ENCODE measurements around the gene ANKMY2.

The ANKMY2 gene

GRCh38 chr7:16583834-16584233, 61.7 kb downstream of the ANKMY2 start:
- DNase-seq (ENCODE audit: low read depth in 2 of 2) = no peak

- no peak for DNase-seq (ENCODE audit: low read depth in 2 of 2)
These were observed 64.3 kb downstream of the ANKMY2 start for GRCh38 chr7:16581286-16581685.

- no peak for DNase-seq (ENCODE audit: low read depth in 2 of 2)
These were observed 66.3 kb downstream of the ANKMY2 start for GRCh38 chr7:16579216-16579615.

GRCh38 chr7:16571941-16572340, 73.6 kb downstream of the ANKMY2 start:
- DNase-seq (ENCODE audit: low read depth in 2 of 2) = no peak

- DNase-seq (ENCODE audit: low read depth in 2 of 2) = no peak
These were observed 80.6 kb downstream of the ANKMY2 start for GRCh38 chr7:16564909-16565426.

GRCh38 chr7:16564023-16564380, 81.6 kb downstream of the ANKMY2 start:
- no peak for DNase-seq (ENCODE audit: low read depth in 2 of 2)

- no peak for DNase-seq (ENCODE audit: low read depth in 2 of 2)
These were observed 82.1 kb downstream of the ANKMY2 start for GRCh38 chr7:16563281-16564022.

GRCh38 chr7:16562456-16563220, 82.9 kb downstream of the ANKMY2 start:
- DNase-seq (ENCODE audit: low read depth in 2 of 2) = no peak

GRCh38 chr7:16561943-16562342, 83.6 kb downstream of the ANKMY2 start:
- DNase-seq (ENCODE audit: low read depth in 2 of 2) = no peak

- no peak for DNase-seq (ENCODE audit: low read depth in 2 of 2)
These were observed 85.9 kb downstream of the ANKMY2 start for GRCh38 chr7:16559497-16560179.

- no peak for DNase-seq (ENCODE audit: low read depth in 2 of 2)
These were observed 86.7 kb downstream of the ANKMY2 start for GRCh38 chr7:16558761-16559302.

GRCh38 chr7:16556359-16556758, 89.2 kb downstream of the ANKMY2 start:
- no peak for DNase-seq (ENCODE audit: low read depth in 2 of 2)

GRCh38 chr7:16554518-16555236, 90.9 kb downstream of the ANKMY2 start:
- no peak for DNase-seq (ENCODE audit: low read depth in 2 of 2)

GRCh38 chr7:16550671-16551070, 94.9 kb downstream of the ANKMY2 start:
- no peak for DNase-seq (ENCODE audit: low read depth in 2 of 2)

Measured in stimulated activated CD8-positive, alpha-beta memory T cell treated with anti-CD3 and anti-CD28 coated beads, Interleukin-2, amount 100 ng/mL, for 1 hour (primary cell).